GM20000 (cell line): ENCODE data around the gene SLX4IP.

Experiments used
- DNase-seq: peaks from one replicate; pipeline ENCODE4 v3.0.0; 2012; ENCODE audit warnings: low spot score
- CTCF ChIP-seq: IDR thresholded peaks from 2 replicates; pipeline ENCODE4 v1.5.1; 2012; ENCODE audit warnings: mild to moderate bottlenecking, control low read depth; ENCODE audit errors: extremely low read depth, missing control alignments

SLX4IP gene

GRCh38 chr20:10556519-10557083 is 121.5 kb downstream of the SLX4IP start:
- no peak for DNase-seq
- no peak for TF ChIP-seq CTCF

- no peak for DNase-seq
- no peak for TF ChIP-seq CTCF
Measured at GRCh38 chr20:10557685-10558084, 122.6 kb downstream of the SLX4IP start.

GRCh38 chr20:10558635-10559187 is 123.6 kb downstream of the SLX4IP start:
- no peak for TF ChIP-seq CTCF
- peak; percentile 44 for DNase-seq

- TF ChIP-seq CTCF: no peak
- DNase-seq: no peak
Measured at GRCh38 chr20:10559266-10559665, 124.2 kb downstream of the SLX4IP start.

GRCh38 chr20:10560686-10561085 is 125.6 kb downstream of the SLX4IP start:
- TF ChIP-seq CTCF: no peak
- DNase-seq: no peak

- TF ChIP-seq CTCF: no peak
- no peak for DNase-seq
Measured at GRCh38 chr20:10561302-10561701, 126.2 kb downstream of the SLX4IP start.

- no peak for DNase-seq
- TF ChIP-seq CTCF: no peak
Measured at GRCh38 chr20:10562899-10563298, 127.8 kb downstream of the SLX4IP start.
